Left lung (tissue), 10 donors: ENCODE results near the gene ISCA2. TPM values are rescaled to one million over a fixed set of nuclear protein-coding genes. Genes with fewer than 3 reads are reported as not detected.

Experiments
- ATAC-seq: fragments of 200-7000 bp; cut with Tn5 transposase; one replicate; pipeline ENCODE4 v1.9.1; 2020; ENCODE audit warnings: moderate library complexity
- DNase-seq, 4 donors: peaks; one replicate each; pipeline ENCODE4 v3.0.0-alpha.2; 2013 to 2020
- H3K27ac ChIP-seq, 2 donors: fragments of 200-600 bp; sonication (generic) in 1 of 2; one replicate each; pipeline versions ENCODE4 v1.5.0 to v1.8.0; 2020 to 2021
- H3K27me3 ChIP-seq, 2 donors: fragments of 200-600 bp; sonication (generic) in 1 of 2; one replicate each; pipeline versions ENCODE4 v1.5.0 to v1.8.0; 2020 to 2021
- H3K36me3 ChIP-seq, 2 donors: fragments of 200-600 bp; sonication (generic) in 1 of 2; one replicate each; pipeline versions ENCODE4 v1.5.0 to v1.8.0; 2020 to 2021
- H3K4me1 ChIP-seq, 2 donors: fragments of 200-600 bp; one replicate each; pipeline ENCODE4 v1.8.0; 2021
- H3K4me3 ChIP-seq, 2 donors: fragments of 200-600 bp; sonication (generic) in 1 of 2; one replicate each; pipeline versions ENCODE4 v1.5.0 to v1.8.0; 2020 to 2021; ENCODE audit warnings: mild to moderate bottlenecking in 1 of 2
- H3K9me3 ChIP-seq, 2 donors: fragments of 200-600 bp; sonication (generic) in 1 of 2; one replicate each; pipeline versions ENCODE4 v1.5.0 to v1.8.0; 2020 to 2021
- CTCF ChIP-seq, 2 donors: fragments of 200-600 bp; sonication (generic) in 1 of 2; IDR thresholded peaks; one replicate each; pipeline versions ENCODE4 v1.5.0 to v1.8.0; 2021; ENCODE audit warnings: antibody characterized with exemption in 2 of 2
- intact Hi-C, 2 donors: fragments of 100-400 bp; cut with DNase I; formaldehyde crosslinking; loops; one replicate each; pipeline versions ENCODE4 v1.11.2 to v1.14.2; 2022
- polyA plus RNA-seq, 6 donors: library from polyadenylated mRNA; unstranded; fragments of 120-200 nt; gene quantifications; one replicate each; pipeline ENCODE4 v1.2.1, GENCODE V29; 2013; ENCODE audit not compliant: insufficient read length in 6 of 6
- total RNA-seq, 2 donors: library from RNA; stranded (reverse); fragmentation: NEBNext Ultra II Directional; extraction: Animal tissue kit (Norgen Biotek cat#: 25700); gene quantifications; one replicate each; pipeline ENCODE4 v1.2.1, GENCODE V29; 2021
- donor health status: DM: no; HTN: yes; CAD: no.
- donor health status: DM: no; HTN: no; CAD: no.

The ISCA2 gene
- total and polyA plus RNA-seq, 8 donors = 22.7 to 35.2 (median 30.8) TPM

GRCh38 chr14:74472601-74473000 lies 21.0 kb upstream of the ISCA2 start:
- H3K4me1 ChIP-seq = peaks cover 0 to 10% of the 10 kb centered on the region in 2 donors
- intact Hi-C loops = no loop called here
- TF ChIP-seq CTCF (IDR thresholded peaks at IDR 0.05) = no peak
- no peak overlapping the region for H3K27ac ChIP-seq
- H3K27me3 ChIP-seq = no peaks in the 10 kb centered on the region
- H3K9me3 ChIP-seq = no peaks in the 10 kb centered on the region
- no peak overlapping the region for H3K4me3 ChIP-seq
- peaks cover 0 to 65% of the 10 kb centered on the region in 2 donors for H3K36me3 ChIP-seq
- ATAC-seq (peak; percentile 36), DNase-seq (no peak)

GRCh38 chr14:74474376-74474775 lies 19.2 kb upstream of the ISCA2 start:
- H3K36me3 ChIP-seq = peaks cover 0 to 82% of the 10 kb centered on the region in 2 donors
- intact Hi-C loops = no loop called here
- no peak for ATAC-seq

GRCh38 chr14:74475678-74476077 lies 17.9 kb upstream of the ISCA2 start:
- no peak for ATAC-seq
- no peak for DNase-seq
- H3K36me3 ChIP-seq = peaks cover 0 to 84% of the 10 kb centered on the region in 2 donors

More at GRCh38 chr14:74474376-74474775, 19.2 kb upstream of the ISCA2 start:
- Histone ChIP-seq H3K4me3 (no peak overlapping the region), H3K27me3 (no peaks in the 10 kb centered on the region), H3K4me1 (peaks cover 0 to 9% of the 10 kb centered on the region in 2 donors), H3K9me3 (no peaks in the 10 kb centered on the region), H3K27ac (no peak overlapping the region)
- no peak for TF ChIP-seq CTCF (IDR thresholded peaks at IDR 0.05)
- no peak for DNase-seq

GRCh38 chr14:74476107-74476506 lies 17.5 kb upstream of the ISCA2 start:
- Histone ChIP-seq H3K36me3 (peaks cover 0 to 85% of the 10 kb centered on the region in 2 donors), H3K9me3 (no peaks in the 10 kb centered on the region), H3K4me1 (no peaks in the 10 kb centered on the region), H3K27ac (no peak overlapping the region), H3K27me3 (no peaks in the 10 kb centered on the region), H3K4me3 (no peak overlapping the region)
- ATAC-seq (no peak), DNase-seq (no peak)
- no peak for TF ChIP-seq CTCF (IDR thresholded peaks at IDR 0.05)
- intact Hi-C loops = no loop called here

More at GRCh38 chr14:74475678-74476077, 17.9 kb upstream of the ISCA2 start:
- intact Hi-C loops = no loop called here
- Histone ChIP-seq H3K27ac (no peak overlapping the region), H3K9me3 (no peaks in the 10 kb centered on the region), H3K4me1 (no peaks in the 10 kb centered on the region), H3K4me3 (no peak overlapping the region), H3K27me3 (no peaks in the 10 kb centered on the region)
- TF ChIP-seq CTCF (IDR thresholded peaks at IDR 0.05) = no peak

- H3K27ac ChIP-seq = no peak overlapping the region
- DNase-seq (no peak), ATAC-seq (no peak)
- no peak overlapping the region for H3K4me3 ChIP-seq
- H3K4me1 ChIP-seq = no peaks in the 10 kb centered on the region
- intact Hi-C loops = no loop called here
- no peaks in the 10 kb centered on the region for H3K9me3 ChIP-seq
- H3K36me3 ChIP-seq = peaks cover 0 to 86% of the 10 kb centered on the region in 2 donors
- TF ChIP-seq CTCF (IDR thresholded peaks at IDR 0.05) = no peak
- H3K27me3 ChIP-seq = no peaks in the 10 kb centered on the region
Observed at GRCh38 chr14:74476607-74477006, 17.0 kb upstream of the ISCA2 start.
